Placental epithelial cell (primary cell): ENCODE measurements around the gene GCNT4. TPM values are rescaled to one million over a fixed set of nuclear protein-coding genes. Genes with fewer than 3 reads are reported as not detected.

Experiments
- small RNA-seq: library from RNA; depleted of rRNA; stranded (forward); fragments of <200 nt; gene quantifications from one replicate; pipeline ENCODE3, GENCODE V24; 2012
- total RNA-seq: library from RNA; depleted of rRNA; stranded (reverse); fragments of >200 nt; gene quantifications from 2 replicates; pipeline ENCODE4 v1.2.3, GENCODE V29; 2012

Gene GCNT4, protein sequence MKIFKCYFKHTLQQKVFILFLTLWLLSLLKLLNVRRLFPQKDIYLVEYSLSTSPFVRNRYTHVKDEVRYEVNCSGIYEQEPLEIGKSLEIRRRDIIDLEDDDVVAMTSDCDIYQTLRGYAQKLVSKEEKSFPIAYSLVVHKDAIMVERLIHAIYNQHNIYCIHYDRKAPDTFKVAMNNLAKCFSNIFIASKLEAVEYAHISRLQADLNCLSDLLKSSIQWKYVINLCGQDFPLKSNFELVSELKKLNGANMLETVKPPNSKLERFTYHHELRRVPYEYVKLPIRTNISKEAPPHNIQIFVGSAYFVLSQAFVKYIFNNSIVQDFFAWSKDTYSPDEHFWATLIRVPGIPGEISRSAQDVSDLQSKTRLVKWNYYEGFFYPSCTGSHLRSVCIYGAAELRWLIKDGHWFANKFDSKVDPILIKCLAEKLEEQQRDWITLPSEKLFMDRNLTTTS
- total RNA-seq, result 7.5 and 17.6 TPM in 2 replicates

DNA sequence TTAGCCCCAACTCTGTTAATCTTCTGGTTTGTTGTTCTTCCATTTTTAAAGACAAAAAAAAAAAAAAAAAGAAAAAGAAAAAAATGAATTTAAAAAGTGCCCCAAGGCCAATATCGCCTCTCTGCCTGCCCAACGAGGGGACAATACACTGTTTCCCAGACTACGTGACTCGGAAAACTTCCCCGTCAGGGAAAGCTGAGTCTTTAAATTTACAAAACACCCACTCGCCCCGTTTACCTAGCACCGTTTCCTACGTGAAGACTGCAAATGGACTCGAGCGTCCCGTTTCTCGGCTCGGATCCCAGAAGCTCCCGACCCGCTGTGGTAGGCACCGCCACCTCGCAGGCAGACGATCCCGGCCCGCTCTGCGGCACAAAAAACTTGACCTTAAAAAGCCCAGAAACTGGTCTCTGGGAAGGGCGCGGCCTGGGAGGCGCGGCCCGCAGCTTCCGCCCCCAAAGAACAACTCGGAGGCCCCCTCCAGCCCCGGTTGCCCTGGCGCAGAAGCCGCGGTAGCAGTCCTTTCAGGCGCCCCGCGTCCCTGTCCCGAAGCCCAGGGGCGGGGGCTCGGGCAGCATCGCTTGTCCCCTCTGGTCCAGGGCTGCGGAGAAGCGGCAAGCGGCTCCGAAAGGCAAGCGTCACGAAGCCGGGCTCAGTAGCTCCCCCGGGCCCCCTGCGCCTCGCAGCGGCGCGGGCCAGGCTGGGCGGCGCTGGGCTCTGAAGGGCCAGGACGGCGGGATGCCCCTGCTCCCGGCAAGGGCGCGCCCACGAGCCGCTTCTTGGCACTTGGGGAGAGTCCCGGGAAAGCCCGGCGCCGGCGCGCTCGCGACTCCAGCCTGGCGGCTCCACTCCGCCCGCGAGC lies at the start of gene GCNT4:
TSS of gene GCNT4 (minus strand) at position 367 of the 862 bp plus-strand sequence. CDS start 22,521 bp downstream, outside the sequence.

Small RNA genes lying within 50 kb of the gene (small RNA-seq; reads per million reads assigned to genes)
- not detected for gene AC093259.1

Other genes starting within 250 kb of the GCNT4 start
- gene FAM169A, start 186.2 kb downstream of the GCNT4 start, total RNA-seq, result 2.0 and 3.1 TPM in 2 replicates
- 0.39 and 0.43 TPM in 2 replicates for gene ANKRD31, start 184.3 kb upstream of the GCNT4 start, total RNA-seq